Cortex of kidney (tissue), 1 donor: ENCODE results near the gene SPEG.
"Not testable (repeated sequence)": the region's sequence is repeated elsewhere in the genome, so short reads cannot be mapped to it uniquely, and the experiment has no call there.

ENCODE experiments used
- DNase-seq: peaks from one replicate; lab custom pipeline; 2025; lab: John Stamatoyannopoulos, UW

SPEG gene

DNA sequence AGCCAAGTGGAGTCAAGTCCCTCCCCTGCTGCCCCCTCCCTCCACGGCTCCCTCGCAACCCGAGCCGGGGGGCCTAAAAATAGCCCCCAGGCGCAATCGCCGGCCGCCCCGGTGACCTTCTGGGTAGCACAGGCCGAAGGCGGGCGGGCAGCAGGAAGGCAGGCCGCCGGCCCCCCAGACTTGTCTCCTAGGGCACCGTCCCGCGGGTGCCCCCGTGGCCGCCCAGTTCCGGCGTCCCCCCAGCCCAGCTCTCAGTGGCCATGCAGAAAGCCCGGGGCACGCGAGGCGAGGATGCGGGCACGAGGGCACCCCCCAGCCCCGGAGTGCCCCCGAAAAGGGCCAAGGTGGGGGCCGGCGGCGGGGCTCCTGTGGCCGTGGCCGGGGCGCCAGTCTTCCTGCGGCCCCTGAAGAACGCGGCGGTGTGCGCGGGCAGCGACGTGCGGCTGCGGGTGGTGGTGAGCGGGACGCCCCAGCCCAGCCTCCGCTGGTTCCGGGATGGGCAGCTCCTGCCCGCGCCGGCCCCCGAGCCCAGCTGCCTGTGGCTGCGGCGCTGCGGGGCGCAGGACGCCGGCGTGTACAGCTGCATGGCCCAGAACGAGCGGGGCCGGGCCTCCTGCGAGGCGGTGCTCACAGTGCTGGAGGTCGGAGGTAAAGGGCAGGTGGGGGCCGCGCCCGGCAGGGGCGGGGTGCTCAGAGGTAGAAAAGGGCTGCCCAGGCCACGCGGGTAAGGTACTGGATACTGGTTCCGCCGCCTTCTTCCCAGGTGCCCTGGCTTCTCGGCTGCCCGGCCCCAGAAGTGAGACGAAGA lies at the start of gene SPEG:
SPEG (plus strand) TSS at position 126 of the 808 bp plus-strand sequence; CDS start at position 261, 135 bp downstream.
- DNase-seq: no peak

DNA sequence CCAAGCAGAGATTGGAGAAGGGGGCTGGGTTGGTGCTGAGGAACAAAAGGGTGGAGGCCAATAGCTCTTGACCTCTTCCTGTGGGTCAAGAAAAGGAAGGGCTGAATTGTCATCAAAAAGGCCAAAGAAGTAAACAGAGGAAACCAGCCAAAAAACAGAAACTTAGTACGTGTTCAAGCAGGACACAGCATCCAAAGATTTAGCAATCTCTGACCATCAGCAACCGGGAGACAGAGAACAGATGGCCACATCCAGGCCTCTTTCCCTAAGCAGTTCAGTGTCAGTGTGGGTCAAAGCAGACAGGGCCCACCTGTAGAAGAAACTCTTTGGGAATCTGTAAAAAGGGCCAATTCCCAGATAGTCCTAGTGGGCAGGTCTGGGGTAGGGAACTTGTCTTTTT lies 49.8 kb upstream of the SPEG start:
- no peak for DNase-seq

GRCh38 chr2:219385958-219386520 lies 48.6 kb upstream of the SPEG start:
- DNase-seq: no peak

DNA sequence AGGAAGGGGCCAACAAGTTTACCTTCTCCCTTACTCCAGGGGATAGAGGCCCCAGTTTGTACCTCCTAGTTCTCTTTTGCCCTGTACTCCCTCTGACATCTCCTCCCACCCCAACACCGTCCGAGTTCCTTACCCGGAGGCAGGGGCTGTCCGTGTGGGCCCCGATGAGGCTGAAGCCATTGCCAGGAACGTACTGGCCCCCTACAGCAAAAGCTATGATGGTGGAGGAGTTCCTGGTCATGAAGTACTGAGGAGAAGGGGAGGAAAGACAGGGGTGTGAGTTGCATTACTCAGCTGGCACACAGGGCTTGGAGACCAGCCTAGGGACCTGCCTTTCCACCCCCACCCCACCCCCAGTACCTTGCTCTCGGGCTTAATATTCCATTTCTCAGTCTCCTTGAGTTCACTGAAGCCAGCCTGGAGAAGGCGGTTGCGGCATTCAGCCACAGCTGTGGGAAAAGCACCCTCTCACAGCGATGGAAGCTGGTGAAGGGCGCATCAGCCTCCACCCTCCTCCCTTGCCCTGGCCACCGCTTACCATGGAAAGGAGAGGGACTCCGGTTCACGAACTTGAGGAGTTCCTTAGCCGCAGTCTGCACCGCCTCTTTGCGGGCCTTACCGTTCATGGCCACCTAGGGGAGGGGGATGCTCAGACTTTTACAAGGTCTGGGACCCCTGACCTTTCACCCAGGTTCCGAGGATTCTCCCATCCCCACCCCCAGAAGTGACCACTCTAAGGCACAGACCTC lies 47.9 kb upstream of the SPEG start:
- no peak for DNase-seq

DNA sequence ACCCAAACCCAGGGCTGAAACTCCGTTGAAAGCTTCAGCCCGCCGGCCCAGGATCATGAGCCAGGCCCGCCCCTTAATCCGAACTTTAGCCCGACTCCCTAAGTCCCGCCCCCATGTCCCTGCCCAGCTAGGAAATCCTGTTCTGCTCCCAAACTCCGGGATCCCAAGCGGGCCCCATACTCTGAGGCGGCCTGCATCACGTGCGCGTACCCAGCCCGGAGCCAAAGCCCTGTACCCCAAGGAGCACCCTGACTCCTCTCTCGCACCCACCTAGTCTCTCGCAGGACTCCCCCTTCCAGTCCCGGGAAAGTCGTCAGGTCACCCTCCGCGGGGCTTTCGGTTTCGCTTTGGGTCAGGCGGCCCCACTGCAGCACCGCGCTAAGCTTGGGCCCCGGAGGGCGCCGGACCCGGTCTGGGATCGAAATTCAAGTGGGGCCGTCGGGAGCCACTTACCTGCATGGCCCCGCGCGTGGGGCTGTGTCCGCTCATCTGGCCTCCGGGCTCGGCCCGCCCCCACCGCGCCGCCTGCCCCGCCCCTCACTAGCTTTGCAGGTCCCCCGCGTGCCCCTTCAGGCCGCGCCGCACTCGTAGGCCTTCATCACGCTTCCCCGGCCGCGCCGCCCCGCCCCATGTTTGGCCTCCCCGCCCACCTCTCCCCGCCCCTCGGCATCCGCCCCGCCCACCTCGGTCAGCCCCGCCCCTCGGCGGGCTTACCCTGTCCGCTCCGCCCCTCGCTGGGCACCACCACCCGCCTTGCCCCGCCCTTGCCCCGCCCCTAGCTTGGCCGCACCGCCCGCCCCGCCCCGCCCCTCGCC lies 47.1 kb upstream of the SPEG start, which contains the start of gene DNPEP:
DNPEP (minus strand) TSS at position 607 of the 815 bp plus-strand sequence; CDS start at position 489, 118 bp downstream.
- peak; percentile 32 for DNase-seq

- DNase-seq: peak; percentile 87
These were observed 46.3 kb upstream of the SPEG start for GRCh38 chr2:219388121-219388906.

GRCh38 chr2:219388907-219389156 lies 45.8 kb upstream of the SPEG start:
- no peak for DNase-seq

GRCh38 chr2:219392754-219393153 lies 41.9 kb upstream of the SPEG start:
- no peak for DNase-seq

DNA sequence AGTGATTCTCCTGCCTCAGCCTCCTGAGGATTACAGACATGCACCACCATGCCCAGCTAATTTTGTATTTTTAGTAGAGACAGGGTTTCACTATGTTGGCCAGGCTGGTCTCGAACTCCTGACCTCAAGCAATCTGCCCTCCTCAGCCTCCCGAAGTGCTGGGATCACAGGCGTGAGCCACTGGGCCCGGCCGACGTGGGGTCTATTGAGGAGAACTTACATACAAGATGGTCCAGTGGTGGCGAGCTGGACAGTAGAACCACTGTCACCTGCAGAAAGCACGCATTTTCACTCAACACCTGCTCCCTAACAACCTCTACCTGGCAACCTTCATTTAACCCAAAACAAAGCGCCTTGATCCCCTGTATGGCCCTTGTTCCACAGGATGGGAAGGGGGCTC lies 39.6 kb upstream of the SPEG start:
- DNase-seq: not testable (repeated sequence)

DNA sequence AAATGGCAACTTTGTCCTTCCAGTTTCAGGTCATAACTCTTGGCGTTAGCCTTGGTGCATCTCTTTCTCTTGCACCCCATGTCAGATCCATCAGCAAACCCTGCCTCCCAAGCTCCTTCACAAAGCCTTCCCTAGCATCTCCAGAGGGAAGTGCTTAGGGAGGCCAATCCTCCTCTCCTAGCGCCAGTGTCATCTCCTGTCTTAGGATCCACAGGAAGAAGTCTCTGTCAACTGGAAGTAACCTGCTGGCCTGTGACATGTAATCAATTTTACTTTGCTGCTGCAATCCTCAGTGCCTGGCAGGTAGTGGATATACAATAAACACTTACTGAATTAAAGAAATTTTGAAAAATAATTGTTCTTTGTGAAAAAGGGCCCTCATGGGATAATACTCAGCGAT lies 39.0 kb upstream of the SPEG start:
- no peak for DNase-seq

DNA sequence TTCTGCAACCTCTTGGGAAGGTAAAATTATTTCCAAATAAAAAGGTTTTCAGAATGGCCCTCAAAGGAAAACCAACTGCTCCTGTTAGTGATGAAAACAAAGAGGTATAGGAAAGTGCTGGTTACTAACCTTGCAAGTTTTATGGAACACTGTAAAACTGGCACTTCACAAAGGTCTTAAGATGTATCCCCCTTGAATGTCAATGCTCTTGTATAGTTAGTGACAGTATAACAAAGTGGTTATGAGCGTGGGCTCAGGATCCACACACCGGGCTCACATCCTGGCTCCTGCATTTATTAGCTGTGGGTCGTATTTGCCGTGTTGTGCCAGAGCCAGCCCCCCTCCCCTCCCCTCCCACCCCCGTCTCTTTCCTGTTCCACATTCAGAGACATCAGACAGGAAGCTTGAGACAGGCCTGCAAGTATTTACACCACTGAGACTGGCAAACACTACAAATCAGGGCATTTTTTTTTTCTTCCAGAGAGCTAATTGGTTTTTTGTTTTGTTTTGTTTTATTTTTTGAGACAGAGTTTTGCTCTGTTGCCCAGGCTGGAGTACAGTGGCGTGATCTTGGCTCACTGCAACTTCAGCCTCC lies 37.7 kb upstream of the SPEG start:
- DNase-seq: no peak

DNA sequence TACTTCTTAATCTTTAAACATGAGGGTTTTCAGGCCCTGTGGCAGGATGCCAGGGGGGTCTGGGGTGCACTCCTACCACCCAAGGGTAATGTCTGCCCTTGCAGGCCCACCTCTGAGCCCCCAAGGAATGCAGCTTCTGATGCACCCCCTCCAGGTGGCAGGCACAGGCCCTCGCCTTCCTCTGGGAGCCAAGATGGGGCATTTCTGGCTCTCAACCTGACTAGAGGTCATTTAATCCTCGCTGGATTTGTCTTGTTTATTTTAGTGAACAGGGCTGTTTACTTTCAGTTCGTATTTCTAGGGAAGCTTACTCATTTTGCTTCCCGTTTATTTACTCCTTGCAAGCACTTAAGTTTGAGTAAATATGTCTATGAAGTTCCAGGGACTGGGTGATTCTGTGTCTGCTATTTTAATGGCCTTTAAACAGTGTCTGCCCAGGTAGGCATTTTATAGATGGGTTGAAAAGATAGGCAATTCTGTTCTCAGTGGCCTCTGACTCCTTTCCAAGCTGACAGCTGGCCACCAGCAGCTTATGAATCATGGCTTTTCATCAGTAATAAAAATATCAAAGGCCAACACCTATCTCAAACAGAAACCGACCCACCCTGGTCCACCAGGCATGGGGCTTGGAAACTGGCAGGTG lies 35.8 kb upstream of the SPEG start:
- no peak for DNase-seq

DNA sequence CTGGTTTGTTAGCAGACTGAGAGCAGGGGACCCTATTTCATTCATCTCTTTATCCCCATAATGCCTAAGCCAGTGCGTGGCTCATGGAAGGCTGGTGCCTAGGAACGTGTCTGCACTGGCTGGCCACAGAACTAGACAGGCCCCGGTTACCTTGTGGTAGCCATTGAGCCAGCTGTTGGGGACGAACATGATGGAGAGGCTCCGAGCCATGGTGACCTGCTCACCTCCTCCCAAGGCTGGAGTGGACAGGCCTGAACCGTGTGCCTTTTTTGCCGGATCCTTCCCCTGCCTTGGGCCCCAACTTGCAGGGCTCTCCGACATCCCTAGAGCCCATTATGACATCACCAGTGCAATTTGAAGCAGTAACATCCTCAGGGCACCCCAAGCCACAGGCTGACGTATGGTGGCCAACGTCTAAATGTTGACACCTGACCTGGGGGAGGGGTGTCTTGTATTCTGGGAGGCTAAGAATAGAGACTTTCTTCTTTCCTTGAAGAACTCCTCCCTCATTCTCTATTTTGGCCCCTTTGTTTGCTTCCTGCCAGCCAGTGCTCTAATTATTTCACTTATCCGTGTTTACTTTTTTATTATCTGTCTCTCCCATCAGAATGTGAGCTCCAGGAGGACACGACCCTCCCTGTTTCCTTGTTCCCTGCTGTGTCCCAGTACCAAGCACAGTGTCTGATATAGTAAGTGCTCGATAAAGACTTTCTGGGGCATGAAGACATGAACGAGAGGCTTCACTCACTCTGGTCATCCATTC lies 34.7 kb upstream of the SPEG start:
- DNase-seq: no peak

DNA sequence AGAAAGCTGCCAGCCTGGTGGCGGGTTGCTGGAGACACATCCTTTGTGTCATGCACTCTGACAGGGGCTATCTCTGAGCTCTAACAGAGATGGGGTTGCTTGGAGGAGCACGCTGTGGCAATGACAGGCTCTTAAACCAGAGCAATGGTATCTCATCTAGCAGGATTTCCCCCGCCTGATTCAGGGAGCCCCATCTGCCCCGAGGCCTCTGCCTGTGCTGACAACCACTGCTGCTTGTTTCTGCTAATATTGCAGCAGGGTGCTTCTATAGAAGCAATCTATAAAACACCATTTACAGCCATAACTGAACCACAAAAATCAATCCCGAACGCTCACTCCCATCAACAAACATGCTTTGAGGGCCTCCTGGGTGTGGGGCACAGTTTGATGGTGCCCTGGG lies 34.1 kb upstream of the SPEG start:
- DNase-seq: no peak

- DNase-seq: no peak
These were observed 33.0 kb upstream of the SPEG start for GRCh38 chr2:219401606-219402005.

DNA sequence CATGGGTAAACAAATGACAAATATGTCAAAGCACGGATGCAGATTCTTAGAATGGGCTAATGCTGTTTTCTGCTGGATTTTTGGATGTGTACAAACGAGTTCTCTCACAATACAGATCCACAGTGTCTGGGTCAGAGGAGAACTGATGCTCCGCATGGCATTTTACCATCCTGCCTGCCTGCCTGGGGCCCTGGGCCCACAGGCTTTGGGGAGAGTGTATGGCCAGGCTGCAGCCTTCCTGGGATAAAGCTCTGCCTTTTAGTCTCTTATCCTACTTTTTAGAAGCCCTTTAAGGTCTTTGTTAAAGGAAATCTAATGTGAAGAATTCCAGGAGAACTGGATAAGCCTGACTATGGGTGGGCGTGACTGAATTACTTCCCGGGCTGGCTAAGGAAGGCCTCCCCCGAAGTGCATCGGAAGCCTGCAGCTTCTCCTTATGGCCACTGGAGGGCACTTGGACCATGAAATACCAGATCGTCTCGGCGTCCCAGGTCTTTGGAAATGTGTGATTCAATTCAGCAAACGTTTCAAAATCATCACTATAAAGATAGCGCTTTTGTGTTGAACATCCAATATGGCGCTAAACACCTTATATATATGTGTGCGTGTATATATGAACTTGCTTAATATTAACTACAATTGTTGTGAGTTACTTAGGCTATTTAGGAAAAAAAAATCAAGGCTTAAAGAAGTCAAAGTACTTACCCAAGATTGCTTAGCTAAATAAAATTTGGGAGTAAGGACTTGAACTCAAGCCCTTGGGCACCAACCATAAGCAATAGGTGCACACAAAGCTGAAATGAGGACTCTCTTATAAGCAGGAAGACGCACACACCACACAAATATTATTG lies 31.8 kb upstream of the SPEG start:
- DNase-seq: no peak

DNA sequence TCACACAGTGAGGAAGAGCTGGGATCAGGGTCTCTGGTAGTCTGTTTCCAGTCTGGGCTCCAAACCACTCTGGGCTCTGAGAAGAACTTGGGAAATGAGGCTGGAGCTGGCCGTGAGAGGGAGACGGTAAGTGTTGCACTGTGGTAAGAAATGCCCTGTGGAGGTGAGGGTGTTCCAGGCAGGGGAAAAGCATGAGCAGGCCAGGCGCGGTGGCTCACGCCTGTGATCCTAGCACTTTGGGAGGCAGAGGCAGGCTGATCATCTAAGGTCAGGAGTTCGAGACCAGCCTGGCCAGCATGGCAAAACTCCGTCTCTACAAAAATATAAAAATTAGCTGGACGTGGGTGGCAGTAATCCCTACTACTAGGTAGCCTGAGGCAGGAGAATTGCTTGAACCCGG lies 30.8 kb upstream of the SPEG start:
- no peak for DNase-seq

DNA sequence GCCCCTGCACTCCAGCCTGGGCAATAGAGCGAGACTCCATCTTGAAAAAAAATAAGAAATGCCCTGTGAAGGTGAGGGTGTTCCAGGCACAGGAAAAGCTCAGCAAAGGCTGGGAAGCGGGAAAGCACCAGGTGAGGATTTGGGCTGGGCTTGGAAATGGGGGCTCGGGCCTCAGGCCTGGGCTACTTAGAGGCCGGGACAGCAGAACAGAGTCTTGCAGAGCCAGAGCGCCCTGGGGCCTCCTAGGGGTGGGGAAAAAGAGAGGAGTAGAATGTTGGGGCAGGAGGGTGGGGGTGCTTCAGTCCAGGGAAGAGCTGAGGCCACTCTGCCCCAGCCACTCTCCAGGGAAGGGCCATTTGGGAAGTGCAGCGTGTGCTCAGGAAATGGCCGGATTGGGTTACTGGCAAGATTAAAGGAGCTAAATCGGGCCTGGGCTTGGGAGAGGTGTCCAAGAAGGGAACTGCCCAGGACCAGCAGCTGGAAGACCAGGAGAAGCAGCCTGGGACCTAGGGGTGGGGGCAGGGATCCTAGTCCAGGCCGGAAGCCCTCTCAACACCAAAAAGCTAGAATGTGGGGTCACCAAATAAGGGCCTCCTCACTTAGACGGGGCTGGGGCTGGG lies 30.2 kb upstream of the SPEG start:
- no peak for DNase-seq
